Hippocampal formation (tissue), 2 donors: ENCODE measurements around the gene RING1.
"Not testable (repeated sequence)": the region's sequence is repeated elsewhere in the genome, so short reads cannot be mapped to it uniquely, and the experiment has no call there.

Experiments
- DNase-seq, 2 donors: peaks; one replicate each; lab custom pipeline; 2025; lab: John Stamatoyannopoulos, UW

The RING1 gene

DNA sequence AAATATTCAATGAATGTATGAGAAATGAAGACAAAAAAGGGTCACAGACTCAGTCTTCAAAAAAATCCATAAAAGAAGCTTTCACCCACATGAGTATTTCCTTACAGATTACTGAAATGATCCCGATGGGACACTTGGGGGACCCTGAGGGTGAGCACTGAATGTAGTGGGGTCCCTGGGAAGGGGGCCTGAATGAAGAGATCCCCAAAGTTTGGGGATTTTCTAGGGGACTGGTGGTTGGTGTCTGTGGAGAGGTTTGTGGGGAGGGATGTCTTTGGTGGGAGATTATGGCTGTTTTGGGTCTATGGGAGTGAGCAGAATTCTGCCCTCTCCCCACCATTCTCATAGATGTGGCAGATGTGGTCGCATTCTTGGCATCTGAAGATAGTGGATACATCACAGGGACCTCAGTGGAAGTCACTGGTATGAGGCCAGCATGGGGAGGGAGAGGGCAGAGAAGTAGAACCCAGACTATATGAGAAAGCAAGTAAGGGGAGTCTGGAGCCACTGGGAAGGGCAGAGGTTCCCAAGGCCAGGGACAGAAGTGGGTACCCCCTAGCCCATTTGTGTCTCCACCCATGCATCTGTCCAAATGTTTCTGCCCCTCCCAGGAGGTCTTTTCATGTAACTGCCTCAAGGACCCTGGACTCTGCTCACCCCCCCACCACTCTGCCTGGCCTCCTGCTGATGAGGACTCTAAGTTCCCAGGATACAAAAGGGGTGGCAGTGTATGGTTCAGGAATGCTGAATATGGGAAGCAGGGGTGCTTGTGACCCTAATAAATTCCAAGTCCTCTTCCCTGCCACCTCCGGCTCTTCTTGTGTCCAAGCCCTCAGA lies 2.1 kb upstream of the RING1 start:
- DNase-seq, result no peak

DNA sequence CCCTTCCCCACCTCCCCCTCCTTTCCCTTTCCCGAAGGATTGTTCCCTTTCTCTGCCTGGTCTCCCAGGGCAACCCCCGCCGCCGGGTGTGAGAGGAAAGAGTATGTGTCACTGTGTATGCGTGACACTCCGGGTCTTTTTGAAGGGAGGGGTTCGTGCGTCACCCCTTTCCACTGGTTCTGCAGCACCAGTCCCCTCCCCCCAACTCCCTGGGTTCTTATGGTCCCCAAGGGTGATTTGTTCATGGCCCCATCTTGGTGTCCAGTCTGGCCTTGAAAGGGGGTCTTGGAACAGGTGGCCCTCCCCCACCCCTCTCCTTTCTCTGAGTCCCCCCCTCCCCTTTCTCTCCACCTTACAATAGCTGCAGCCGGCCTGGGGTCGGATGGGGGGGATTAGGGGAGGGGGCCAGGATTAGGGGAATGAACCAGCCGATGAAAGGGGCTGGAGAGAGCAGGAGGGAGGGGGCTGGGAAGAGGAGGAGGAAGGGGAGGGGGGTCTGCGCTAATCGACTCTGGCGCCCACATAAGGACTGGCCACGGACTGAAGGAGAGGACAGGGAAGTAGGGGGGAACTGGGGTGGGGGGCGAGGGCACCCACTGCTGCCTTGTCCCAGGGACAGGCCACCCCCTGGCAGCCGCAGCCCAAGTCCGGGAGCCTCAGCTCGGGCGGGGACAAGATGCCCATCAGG lies 1.3 kb upstream of the RING1 start:
- DNase-seq, result no peak

GRCh38 chr6:33207552-33208090 lies 679 bp upstream of the RING1 start:
- DNase-seq, result no peak

GRCh38 chr6:33209856-33210255 lies 1.6 kb downstream of the RING1 start:
- DNase-seq, result no peak

DNA sequence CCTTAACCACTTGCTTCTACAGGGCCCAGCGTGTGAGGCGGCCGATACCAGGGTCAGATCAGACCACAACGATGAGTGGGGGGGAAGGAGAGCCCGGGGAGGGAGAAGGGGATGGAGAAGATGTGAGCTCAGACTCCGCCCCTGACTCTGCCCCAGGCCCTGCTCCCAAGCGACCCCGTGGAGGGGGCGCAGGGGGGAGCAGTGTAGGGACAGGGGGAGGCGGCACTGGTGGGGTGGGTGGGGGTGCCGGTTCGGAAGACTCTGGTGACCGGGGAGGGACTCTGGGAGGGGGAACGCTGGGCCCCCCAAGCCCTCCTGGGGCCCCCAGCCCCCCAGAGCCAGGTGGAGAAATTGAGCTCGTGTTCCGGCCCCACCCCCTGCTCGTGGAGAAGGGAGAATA lies 2.8 kb downstream of the RING1 start:
- DNase-seq, result no peak

- no peak for DNase-seq
Measured at GRCh38 chr6:33211666-33212422, 3.5 kb downstream of the RING1 start.

DNA sequence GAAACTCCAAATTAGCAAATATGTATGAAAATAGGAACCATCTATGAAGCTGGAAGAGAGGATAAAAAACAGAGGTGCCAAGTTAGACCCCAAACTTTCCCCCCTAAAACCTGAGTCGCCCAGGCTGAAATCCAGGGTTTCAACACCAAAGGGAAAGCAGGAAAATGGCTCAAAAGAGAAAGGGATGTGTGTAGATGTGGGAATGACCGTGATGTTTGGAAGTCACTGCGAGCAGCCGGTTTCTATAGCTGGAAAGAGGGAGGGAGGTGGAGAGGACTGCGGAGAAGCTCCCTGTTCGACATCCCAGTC lies 4.5 kb downstream of the RING1 start:
- no peak for DNase-seq

GRCh38 chr6:33213166-33213988 lies 5.1 kb downstream of the RING1 start:
- DNase-seq, result no peak

- no peak for DNase-seq
Measured at GRCh38 chr6:33213989-33214335, 5.7 kb downstream of the RING1 start.

- no peak for DNase-seq
Measured at GRCh38 chr6:33215271-33216116, 7.2 kb downstream of the RING1 start.

GRCh38 chr6:33216117-33216649 lies 7.9 kb downstream of the RING1 start:
- no peak for DNase-seq

GRCh38 chr6:33217246-33217645 lies 8.9 kb downstream of the RING1 start:
- no peak for DNase-seq

DNA sequence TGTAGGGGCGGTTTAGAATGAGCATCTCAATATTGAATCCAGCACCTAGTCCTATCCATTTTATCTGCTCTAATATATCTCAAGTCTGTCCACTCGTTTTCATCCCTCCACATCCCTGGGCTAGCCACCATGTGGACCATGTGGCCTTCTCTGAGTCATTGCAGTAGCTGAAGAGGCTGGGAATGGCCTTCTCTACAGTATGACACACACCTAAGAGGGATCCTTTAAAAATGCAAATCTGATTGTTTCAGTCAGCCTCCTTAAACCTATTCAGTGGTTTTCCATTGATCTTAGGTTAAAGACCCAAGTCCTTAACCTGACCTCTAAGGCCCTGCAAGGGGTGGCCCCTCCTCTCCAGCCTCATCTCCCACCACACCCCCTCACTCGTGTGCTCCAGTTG lies 9.4 kb downstream of the RING1 start:
- DNase-seq, result no peak

- not testable (repeated sequence) for DNase-seq
Measured at GRCh38 chr6:33226503-33227120, 18.3 kb downstream of the RING1 start.

DNA sequence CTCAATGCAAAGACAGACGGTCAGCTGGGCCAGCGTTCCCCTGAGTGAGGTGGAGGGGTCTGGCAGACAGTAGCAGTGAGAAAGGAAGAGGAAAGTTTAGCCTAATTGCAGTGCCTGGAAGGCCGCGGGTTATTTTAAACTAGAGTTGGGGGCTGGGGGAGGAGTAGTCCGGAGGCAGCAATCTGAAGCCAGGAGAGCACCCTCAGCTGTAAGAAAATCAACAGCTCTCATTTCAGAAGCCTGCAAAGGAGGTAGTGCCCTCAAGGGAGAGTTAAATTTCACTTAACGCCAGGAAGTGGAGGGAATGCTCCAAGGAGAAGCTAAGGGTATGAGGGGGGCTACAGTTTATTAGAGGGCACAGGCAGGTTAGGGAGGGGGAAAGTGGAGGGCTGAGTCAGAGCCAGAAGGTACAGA lies 26.9 kb downstream of the RING1 start:
- DNase-seq, result no peak

GRCh38 chr6:33236328-33236727 lies 28.0 kb downstream of the RING1 start:
- DNase-seq, result no peak

DNA sequence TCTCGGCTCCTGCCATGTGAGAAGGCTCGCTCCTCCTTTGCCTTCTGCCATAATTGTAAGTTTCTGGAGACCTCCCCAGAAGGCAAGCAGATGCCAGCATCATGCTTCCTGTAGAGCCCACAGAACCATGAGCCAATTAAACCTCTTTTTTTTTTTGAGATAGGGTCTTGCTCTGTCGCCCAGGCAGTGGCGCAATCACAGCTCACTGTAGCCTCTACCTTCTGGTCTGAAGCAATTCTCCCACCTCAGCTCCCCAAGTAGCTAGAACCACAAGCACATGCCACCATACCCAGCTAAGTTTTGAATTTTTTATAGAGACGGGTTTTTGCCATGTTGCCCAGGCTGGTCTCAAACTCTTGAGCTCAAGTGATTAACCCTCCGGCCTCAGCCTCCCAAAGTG lies 28.6 kb downstream of the RING1 start:
- no peak for DNase-seq

GRCh38 chr6:33237741-33238140 lies 29.4 kb downstream of the RING1 start:
- DNase-seq, result no peak

- no peak for DNase-seq
Measured at GRCh38 chr6:33241968-33242367, 33.7 kb downstream of the RING1 start.

DNA sequence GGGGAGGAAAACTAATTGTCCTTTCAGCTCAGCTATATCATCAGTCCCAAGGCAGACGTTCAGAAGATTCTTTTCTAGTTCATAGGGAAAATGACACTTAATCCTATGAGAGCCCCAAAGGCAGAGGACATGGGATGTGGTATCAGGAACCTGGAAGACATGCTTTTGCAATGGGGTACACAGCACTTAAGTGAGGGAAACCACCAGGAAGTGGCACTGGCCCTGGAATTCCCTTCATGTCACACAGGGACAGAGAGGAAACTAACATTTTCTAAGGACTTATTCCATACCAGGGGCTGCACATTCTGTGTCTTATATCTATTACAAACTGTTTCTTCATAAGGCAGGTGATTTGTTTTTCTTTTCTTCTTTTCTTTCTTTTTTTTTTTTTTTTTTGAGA lies 35.2 kb downstream of the RING1 start:
- no peak for DNase-seq
